SK-N-SH (cell line): Measurements from ENCODE around the gene HLA-A.

Experiments used
- EZH2phosphoT487 ChIP-seq: fragments of 200-600 bp; sonication (generic); IDR thresholded peaks from 2 replicates; pipeline ENCODE4 v1.6.1; 2017; ENCODE audit warnings: low read depth, mixed run types, mild to moderate bottlenecking, antibody characterized with exemption, moderate library complexity, borderline replicate concordance
- IRF3 ChIP-seq: fragments of 150-350 bp; IDR thresholded peaks from 2 replicates; pipeline ENCODE4 v1.6.1; 2016; ENCODE audit warnings: mild to moderate bottlenecking, low read depth, low read length
- JUND ChIP-seq: IDR thresholded peaks from 2 replicates; pipeline ENCODE4 v1.4.0; 2012
- MXI1 ChIP-seq: IDR thresholded peaks from 2 replicates; pipeline ENCODE4 v1.6.1; 2012; ENCODE audit warnings: mild to moderate bottlenecking, low read depth, low read length, improper control_type of control experiment
- POLR2AphosphoS5 ChIP-seq: IDR thresholded peaks from 2 replicates; pipeline ENCODE4 v1.6.1; 2012; ENCODE audit warnings: low read depth, low read length
- RAD21 ChIP-seq: IDR thresholded peaks from 2 replicates; pipeline ENCODE4 v1.6.1; 2012; ENCODE audit warnings: mild to moderate bottlenecking, low read length
- TEAD4 ChIP-seq: IDR thresholded peaks from 2 replicates; pipeline ENCODE4 v1.4.0; 2012; ENCODE audit warnings: mild to moderate bottlenecking, borderline replicate concordance; ENCODE audit not compliant: insufficient read depth
- TF ChIP-seq, protein P1 (sequence below): fragments of 200-600 bp; sonication (generic); IDR thresholded peaks from 2 replicates; pipeline ENCODE4 v1.6.1; 2017; ENCODE audit warnings: antibody characterized with exemption, mild to moderate bottlenecking, moderate library complexity
- TF ChIP-seq, protein P2 (sequence below): IDR thresholded peaks from 2 replicates; pipeline ENCODE4 v1.4.0; 2012; ENCODE audit warnings: low read depth
- TF ChIP-seq, protein P3 (sequence below): IDR thresholded peaks from 2 replicates; pipeline ENCODE4; 2012

- TF ChIP-seq MXI1 (no peak), RAD21 (no peak), POLR2AphosphoS5 (no peak), EZH2phosphoT487 (no peak), JUND (no peak), IRF3 (no peak), TEAD4 (no peak)
- TF ChIP-seq, protein P1, sequence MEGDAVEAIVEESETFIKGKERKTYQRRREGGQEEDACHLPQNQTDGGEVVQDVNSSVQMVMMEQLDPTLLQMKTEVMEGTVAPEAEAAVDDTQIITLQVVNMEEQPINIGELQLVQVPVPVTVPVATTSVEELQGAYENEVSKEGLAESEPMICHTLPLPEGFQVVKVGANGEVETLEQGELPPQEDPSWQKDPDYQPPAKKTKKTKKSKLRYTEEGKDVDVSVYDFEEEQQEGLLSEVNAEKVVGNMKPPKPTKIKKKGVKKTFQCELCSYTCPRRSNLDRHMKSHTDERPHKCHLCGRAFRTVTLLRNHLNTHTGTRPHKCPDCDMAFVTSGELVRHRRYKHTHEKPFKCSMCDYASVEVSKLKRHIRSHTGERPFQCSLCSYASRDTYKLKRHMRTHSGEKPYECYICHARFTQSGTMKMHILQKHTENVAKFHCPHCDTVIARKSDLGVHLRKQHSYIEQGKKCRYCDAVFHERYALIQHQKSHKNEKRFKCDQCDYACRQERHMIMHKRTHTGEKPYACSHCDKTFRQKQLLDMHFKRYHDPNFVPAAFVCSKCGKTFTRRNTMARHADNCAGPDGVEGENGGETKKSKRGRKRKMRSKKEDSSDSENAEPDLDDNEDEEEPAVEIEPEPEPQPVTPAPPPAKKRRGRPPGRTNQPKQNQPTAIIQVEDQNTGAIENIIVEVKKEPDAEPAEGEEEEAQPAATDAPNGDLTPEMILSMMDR, result no peak
- TF ChIP-seq, protein P2, sequence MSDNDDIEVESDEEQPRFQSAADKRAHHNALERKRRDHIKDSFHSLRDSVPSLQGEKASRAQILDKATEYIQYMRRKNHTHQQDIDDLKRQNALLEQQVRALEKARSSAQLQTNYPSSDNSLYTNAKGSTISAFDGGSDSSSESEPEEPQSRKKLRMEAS, result no peak
- TF ChIP-seq, protein P3, sequence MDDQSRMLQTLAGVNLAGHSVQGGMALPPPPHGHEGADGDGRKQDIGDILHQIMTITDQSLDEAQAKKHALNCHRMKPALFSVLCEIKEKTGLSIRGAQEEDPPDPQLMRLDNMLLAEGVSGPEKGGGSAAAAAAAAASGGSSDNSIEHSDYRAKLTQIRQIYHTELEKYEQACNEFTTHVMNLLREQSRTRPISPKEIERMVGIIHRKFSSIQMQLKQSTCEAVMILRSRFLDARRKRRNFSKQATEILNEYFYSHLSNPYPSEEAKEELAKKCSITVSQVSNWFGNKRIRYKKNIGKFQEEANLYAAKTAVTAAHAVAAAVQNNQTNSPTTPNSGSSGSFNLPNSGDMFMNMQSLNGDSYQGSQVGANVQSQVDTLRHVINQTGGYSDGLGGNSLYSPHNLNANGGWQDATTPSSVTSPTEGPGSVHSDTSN, result no peak
Observed at GRCh38 chr6:29955783-29956182, 13.5 kb downstream of the HLA-A start.
